Right atrium auricular region (tissue), 2 donors: ENCODE results near the gene MRTFB. TPM values are rescaled to one million over a fixed set of nuclear protein-coding genes. Genes with fewer than 3 reads are reported as not detected.

Source experiments
- DNase-seq: peaks from one replicate; pipeline ENCODE4 v3.0.0-alpha.2; 2019; ENCODE audit warnings: low spot score
- H3K27ac ChIP-seq, 2 donors: fragments of 200-600 bp; sonication (generic); 1 replicate in 1 of 2; 2 replicates in 1 of 2; pipeline ENCODE4 v1.5.1; 2016 to 2019
- H3K27me3 ChIP-seq, 2 donors: fragments of 200-600 bp; sonication (generic); one replicate each; pipeline versions ENCODE4 v1.5.1 to v1.6.0; 2017 to 2019
- H3K36me3 ChIP-seq: fragments of 200-600 bp; sonication (generic); one replicate; pipeline ENCODE4 v1.5.1; 2016
- H3K4me1 ChIP-seq, 2 donors: fragments of 200-600 bp; sonication (generic); one replicate each; pipeline versions ENCODE4 v1.5.1 to v1.6.0; 2017 to 2019
- H3K4me3 ChIP-seq, 2 donors: fragments of 200-600 bp; sonication (generic); 1 replicate in 1 of 2; 2 replicates in 1 of 2; pipeline ENCODE4 v1.5.1; 2017 to 2019; ENCODE audit warnings: mild to moderate bottlenecking in 1 of 2, moderate library complexity in 1 of 2
- H3K9me3 ChIP-seq, 2 donors: fragments of 200-600 bp; sonication (generic); one replicate each; pipeline ENCODE4 v1.5.1; 2019
- total RNA-seq, 2 donors: library from RNA; depleted of rRNA; stranded (reverse); fragments of >200 nt; gene quantifications; one replicate each; pipeline ENCODE4 v1.1.0, GENCODE V29; 2016
- TF ChIP-seq, protein P1 (sequence below), 2 donors: fragments of 200-600 bp; sonication (generic); IDR thresholded peaks; one replicate each; pipeline ENCODE4 v1.5.1; 2019; ENCODE audit warnings: antibody characterized with exemption in 2 of 2

The MRTFB gene
- total RNA-seq, 2 donors from 2014 or later = 38.6 to 46.5 TPM

DNA sequence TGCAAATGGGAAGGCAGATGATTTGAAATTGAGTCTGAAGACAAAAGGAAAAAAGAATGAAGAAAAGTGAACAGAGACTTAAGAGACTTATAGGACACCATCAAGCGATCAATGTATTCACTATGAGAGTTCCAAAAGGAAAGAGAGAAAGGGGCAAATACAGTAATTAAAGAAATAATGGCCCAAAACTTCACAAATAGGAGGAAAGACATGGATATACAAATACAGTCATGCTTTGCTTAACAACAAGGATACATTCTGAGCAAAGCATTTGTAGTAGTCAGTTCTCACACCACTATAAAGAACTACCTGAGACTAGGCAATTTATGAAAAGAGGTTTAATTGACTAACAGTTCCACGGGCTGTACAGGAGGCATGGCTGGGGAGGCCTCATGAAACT lies 152.5 kb downstream of the MRTFB start:
- Histone ChIP-seq H3K27me3 (no peaks in the 10 kb centered on the region), H3K27ac (no peak overlapping the region), H3K36me3 (peaks cover 50% of the 10 kb centered on the region), H3K4me1 (no peaks in the 10 kb centered on the region), H3K4me3 (no peak overlapping the region), H3K9me3 (no peaks in the 10 kb centered on the region)
- TF ChIP-seq, protein P1, sequence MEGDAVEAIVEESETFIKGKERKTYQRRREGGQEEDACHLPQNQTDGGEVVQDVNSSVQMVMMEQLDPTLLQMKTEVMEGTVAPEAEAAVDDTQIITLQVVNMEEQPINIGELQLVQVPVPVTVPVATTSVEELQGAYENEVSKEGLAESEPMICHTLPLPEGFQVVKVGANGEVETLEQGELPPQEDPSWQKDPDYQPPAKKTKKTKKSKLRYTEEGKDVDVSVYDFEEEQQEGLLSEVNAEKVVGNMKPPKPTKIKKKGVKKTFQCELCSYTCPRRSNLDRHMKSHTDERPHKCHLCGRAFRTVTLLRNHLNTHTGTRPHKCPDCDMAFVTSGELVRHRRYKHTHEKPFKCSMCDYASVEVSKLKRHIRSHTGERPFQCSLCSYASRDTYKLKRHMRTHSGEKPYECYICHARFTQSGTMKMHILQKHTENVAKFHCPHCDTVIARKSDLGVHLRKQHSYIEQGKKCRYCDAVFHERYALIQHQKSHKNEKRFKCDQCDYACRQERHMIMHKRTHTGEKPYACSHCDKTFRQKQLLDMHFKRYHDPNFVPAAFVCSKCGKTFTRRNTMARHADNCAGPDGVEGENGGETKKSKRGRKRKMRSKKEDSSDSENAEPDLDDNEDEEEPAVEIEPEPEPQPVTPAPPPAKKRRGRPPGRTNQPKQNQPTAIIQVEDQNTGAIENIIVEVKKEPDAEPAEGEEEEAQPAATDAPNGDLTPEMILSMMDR (IDR thresholded peaks at IDR 0.05) = no peak
- no peak for DNase-seq

DNA sequence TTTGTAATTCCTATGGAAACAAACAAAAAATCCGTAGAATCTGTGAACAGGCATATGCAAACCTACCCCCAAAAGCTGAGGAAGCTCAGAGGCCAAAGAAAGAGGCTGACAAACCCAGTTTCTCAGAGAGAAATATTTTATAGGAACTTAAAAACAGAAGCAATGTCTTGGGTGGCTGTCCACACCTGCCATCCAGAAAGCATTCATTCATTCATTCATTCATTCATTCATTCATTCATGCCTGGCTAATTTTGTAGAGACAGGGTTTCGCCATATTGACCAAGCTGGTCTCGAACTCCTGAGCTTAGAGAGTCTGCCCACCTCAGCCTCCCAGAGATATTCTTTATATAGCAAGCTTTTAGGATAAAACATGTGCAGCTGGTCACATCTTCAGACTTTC lies 154.3 kb downstream of the MRTFB start:
- Histone ChIP-seq H3K36me3 (peaks cover 32% of the 10 kb centered on the region), H3K27ac (no peak overlapping the region), H3K4me3 (no peak overlapping the region), H3K4me1 (no peaks in the 10 kb centered on the region), H3K27me3 (no peaks in the 10 kb centered on the region), H3K9me3 (no peaks in the 10 kb centered on the region)
- DNase-seq = no peak
- TF ChIP-seq, protein P1 (IDR thresholded peaks at IDR 0.05) = no peak

DNA sequence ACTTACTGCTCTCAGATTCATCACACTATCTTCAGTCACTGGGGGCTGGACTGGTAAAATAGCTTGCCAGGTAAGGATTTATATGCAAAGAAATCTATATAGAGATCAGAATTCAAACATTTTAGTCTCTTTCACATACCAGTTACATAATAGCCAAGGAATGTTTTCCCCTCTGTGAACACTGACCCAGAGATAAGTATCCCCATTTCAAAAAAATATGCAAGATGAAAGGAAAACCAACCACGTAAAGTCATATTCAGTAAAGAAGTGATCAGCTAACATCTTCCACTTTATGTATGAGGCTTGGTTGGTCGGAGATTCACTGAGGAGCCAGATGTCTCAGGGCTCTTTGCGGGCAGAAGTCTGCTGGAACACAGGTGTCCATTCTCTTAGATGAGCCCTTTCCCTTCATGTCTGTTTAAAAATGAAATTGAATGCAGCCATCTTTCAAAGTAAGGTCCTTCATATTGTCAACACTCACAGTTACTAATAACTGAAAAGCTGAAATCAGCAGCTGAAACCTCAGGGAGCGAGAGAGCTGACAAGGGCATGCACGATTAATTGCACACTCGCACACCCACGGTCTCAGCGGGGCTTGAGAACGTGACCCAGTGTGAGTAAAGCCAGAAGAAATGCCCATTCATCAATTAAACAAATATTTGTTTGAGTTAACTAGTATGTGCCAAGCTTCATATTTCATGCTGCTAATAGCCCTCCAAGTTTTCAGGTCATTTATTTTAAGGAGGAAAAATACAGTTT lies 161.2 kb downstream of the MRTFB start:
- no peak overlapping the region for H3K4me3 ChIP-seq

DNA sequence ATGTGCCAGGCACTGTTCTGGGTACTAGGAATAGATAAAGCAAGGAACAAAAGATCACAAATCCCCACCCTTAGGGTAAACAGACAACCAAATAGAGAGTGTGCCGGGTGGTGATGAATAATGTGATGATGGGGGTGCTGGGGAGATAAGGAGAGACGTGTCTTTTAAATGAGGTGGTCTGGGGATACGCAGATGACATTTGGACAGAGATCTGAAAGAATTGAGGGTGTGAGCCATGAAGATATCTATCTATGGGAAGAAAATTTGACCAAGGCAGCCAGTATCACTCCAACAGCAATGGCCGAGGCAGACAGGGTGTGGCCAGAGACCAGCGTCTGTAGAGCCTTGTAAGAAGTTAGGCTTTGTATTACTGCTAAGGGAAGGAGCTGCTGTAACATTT lies 165.3 kb downstream of the MRTFB start:
- no peak overlapping the region for H3K4me3 ChIP-seq
- H3K4me1 ChIP-seq = peaks cover 0 to 16% of the 10 kb centered on the region in 2 donors
- no peaks in the 10 kb centered on the region for H3K27me3 ChIP-seq
- DNase-seq = no peak
- H3K9me3 ChIP-seq = no peaks in the 10 kb centered on the region
- H3K36me3 ChIP-seq = peaks cover 61% of the 10 kb centered on the region
- TF ChIP-seq, protein P1 (IDR thresholded peaks at IDR 0.05) = no peak
- H3K27ac ChIP-seq = no peak overlapping the region

More for the DNA sequence above, 161.2 kb downstream of the MRTFB start:
- DNase-seq = no peak
- Histone ChIP-seq H3K27ac (no peak overlapping the region), H3K36me3 (peaks cover 34% of the 10 kb centered on the region), H3K27me3 (no peaks in the 10 kb centered on the region), H3K4me1 (no peaks in the 10 kb centered on the region), H3K9me3 (no peaks in the 10 kb centered on the region)
- TF ChIP-seq, protein P1 (IDR thresholded peaks at IDR 0.05) = no peak

DNA sequence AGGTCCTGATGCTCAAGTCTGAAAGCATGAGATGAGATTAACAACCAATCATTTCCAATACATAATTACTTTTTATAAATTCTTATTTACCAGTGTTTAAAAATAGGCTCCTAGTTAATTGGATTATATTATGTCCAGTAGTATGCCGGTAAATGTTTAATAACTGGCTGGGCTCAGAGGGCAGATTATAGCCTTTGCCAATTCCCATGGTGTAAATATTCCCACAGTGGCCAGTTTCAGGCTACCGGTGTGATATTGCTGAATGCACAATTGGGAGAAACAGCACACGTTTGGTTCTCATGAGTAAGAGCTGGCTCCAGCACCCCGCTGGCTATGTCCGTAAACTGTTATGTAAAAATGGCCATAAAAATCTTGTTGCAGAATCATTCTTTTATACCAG lies 167.6 kb downstream of the MRTFB start:
- TF ChIP-seq, protein P1 (IDR thresholded peaks at IDR 0.05) = no peak
- peaks cover 58% of the 10 kb centered on the region for H3K36me3 ChIP-seq
- DNase-seq = no peak

DNA sequence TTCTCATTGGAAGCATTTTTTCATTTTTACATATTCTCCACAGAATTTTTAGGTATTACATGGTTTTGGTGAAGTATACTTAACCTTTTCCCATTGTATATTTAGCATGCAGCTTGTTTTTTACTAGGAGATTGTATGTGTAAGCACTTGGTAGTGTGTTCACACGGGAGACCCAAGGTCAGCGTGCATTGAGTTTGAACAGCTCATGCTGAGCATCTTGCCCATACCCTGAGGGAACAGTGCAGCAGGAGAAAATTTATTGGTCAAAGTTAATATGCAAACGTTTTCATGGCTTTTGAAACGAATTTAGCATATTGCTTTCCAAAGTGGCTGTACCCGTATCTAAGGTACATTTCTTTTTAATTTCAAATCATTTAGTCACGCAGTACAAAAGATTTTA lies 168.7 kb downstream of the MRTFB start:
- H3K27ac ChIP-seq = peak overlapping the region in 1 of 2 donors; percentile 71
- H3K9me3 ChIP-seq = no peaks in the 10 kb centered on the region
- TF ChIP-seq, protein P1 (IDR thresholded peaks at IDR 0.05) = no peak
- DNase-seq = no peak
- H3K36me3 ChIP-seq = peaks cover 54% of the 10 kb centered on the region
- no peaks in the 10 kb centered on the region for H3K27me3 ChIP-seq
- H3K4me1 ChIP-seq = peaks cover 0 to 24% of the 10 kb centered on the region in 2 donors
- no peak overlapping the region for H3K4me3 ChIP-seq

More for the DNA sequence above, 167.6 kb downstream of the MRTFB start:
- H3K27ac ChIP-seq = no peak overlapping the region
- H3K4me1 ChIP-seq = peaks cover 0 to 24% of the 10 kb centered on the region in 2 donors
- no peak overlapping the region for H3K4me3 ChIP-seq
- H3K9me3 ChIP-seq = no peaks in the 10 kb centered on the region
- no peaks in the 10 kb centered on the region for H3K27me3 ChIP-seq
